HL-60/S4 treated with phorbol 12-myristate 13-acetate at 8.2 ng/mL for 4 days and 3 days (cell line): ENCODE results near the gene PKMYT1.
"Not testable (repeated sequence)": the region's sequence is repeated elsewhere in the genome, so short reads cannot be mapped to it uniquely, and the experiment has no call there.

Experiments used
- in situ Hi-C: fragments of 300-500 bp; cut with MboI; formaldehyde crosslinking; loops from 2 replicates; pipeline ENCODE4 v1.15.0; 2022; ENCODE audit warnings: low sequenced_read_pairs

The PKMYT1 gene

DNA sequence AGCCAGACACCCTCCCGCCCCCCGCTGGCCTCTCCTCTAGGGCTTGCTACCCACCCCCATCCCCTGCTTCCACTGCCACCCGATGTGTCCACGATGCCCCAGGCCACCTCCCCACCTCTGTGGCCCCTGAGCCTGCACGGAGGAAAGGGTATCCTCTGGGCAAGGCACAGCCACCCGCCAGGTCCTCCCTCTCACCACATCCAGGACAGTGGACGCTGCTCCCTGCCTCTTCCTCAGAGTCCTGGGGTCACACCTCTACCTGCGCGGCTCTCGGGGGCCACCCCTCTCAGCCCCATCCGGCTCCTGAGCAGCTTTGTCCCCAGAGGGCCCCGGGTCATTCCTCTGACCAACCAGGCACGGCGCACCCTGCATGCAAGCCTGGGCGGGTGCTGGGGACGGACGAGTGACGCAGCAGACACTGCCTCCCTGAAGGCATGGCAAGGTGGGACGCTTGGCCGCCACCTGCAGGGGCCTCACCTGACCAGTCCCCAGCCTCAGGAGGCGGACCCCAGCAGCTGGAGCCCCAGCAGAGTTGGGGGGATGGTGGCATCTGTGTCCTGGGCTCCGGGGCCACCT is 43.7 kb downstream of the PKMYT1 start:
- in situ Hi-C loops: no loop called here

DNA sequence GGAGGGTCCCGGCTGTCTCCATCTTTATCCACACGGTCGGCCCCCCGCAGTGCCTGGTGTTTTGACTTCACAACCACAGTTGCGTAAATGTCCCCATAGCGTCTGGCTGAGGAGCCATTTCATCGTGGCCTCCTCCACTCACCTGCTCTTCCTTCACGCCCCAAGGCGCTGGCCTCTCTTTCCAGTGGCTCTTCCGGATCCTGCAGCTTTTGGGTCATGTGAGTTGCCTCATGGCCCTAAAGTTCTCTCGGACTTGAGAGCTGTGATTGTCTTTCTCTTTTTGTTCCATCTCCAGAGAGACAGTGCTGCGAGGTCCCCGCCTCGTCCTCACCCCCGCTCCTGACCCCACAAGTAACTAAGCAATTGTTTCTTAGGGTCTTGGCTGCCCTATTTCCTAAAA is 45.8 kb downstream of the PKMYT1 start:
- in situ Hi-C loops: no loop called here

DNA sequence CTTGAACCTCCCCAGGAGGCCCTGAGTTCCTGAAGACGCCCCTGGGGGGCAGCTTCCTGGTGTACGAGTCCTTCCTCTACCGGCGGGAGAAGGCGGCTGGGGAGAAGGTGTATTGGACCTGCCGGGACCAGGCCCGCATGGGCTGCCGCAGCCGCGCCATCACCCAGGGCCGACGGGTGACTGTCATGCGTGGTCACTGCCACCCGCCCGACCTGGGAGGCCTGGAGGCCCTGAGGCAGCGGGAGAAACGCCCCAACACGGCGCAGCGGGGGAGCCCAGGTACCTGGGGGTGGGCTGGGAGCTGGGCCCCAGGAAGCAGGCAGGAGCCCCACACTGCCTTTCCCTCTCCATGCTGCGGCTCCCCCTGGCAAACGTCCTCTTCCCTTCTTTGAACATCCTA is 46.5 kb downstream of the PKMYT1 start:
- in situ Hi-C loops: no loop called here

DNA sequence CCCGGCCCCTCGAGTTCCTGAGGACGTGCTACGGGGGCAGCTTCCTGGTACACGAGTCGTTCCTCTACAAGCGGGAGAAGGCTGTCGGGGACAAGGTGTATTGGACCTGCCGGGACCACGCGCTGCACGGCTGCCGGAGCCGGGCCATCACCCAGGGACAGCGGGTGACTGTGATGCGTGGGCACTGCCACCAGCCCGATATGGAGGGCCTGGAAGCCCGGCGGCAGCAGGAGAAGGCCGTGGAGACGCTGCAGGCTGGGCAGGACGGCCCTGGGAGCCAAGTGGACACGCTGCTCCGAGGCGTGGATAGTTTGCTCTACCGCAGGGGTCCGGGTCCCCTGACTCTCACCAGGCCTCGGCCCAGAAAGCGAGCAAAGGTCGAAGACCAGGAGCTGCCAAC is 47.1 kb downstream of the PKMYT1 start:
- in situ Hi-C loops: no loop called here

DNA sequence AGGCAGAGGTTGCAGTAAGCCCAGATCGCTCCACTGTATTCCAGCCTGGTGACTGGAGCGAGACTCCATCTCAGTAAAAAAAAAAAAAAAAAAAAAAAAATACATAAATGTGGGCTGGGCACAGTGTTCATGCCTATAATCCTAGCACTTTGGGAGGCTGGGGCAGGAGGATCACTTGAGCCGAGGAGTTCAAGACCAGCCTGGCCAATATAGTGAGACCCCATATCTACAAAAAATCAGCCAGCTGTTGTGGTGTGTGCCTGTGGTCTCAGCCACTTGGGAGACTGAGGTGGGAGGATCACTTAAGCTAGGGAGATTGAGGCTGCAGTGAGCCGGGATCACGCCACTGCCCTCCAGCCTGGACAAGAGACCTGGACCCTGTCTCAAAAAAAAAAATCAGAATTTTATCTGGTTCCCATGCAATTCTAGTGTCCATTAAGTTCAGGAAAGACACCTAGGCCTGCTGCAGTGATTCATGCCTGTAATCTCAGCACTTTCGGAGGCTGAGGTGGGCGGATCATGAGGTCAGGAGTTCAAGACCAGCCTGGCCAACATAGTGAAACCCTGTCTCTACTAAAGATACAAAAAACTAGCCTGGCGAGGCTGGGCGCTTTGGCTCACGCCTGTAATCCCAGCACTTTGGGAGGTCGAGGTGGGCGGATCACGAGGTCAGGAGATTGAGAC is 48.9 kb downstream of the PKMYT1 start:
- in situ Hi-C loops: not testable (repeated sequence)

DNA sequence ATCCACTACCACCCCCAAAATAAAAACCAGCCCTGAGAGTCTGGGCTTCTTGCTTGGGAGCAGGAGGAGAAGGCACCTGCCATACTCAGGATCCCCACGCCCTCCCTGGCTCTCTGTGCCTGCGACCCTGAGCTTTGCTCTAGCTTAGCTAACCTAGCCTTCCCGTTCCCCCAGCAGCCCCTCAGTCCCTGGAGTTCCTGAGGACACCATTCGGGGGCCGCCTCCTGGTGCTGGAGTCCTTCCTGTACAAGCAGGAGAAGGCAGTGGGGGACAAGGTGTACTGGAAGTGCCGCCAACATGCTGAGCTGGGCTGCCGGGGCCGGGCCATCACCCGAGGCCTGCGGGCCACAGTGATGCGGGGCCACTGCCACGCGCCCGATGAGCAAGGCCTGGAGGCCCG is 50.0 kb downstream of the PKMYT1 start:
- in situ Hi-C loops: no loop called here

DNA sequence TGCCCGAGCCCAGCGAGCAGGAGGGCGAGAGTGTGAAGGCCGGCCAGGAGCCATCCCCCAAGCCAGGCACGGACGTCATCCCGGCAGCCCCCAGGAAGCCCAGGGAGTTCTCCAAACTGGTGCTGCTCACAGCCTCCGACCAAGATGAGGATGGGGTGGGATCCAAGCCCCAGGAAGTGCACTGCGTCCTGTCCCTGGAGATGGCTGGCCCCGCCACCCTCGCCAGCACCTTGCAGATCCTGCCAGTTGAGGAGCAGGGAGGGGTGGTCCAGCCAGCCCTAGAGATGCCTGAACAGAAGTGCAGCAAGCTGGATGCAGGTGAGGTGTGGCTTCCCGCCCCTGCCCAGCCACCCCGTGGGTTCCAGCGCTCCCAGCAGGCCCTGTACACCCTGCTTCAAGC is 50.6 kb downstream of the PKMYT1 start:
- in situ Hi-C loops: no loop called here

DNA sequence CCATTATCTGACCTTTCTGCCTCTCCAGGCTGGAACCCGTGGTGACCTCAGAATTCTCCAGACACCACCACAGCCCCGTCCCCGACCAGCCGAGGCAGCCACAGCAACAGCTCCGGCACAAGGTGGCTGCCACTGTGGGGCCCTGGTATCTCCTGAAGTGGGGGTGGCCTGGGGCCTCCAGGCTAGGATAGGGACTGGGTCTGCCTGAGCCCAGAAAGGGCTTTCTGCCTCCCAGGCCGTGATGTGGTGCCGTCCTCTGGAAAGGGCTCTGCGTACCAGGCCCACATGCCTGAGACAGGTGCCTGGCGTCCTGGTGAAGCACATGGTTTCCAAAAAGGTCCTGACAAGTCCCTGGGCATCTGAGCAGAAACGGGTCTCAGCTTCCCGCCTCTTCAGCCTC is 51.5 kb downstream of the PKMYT1 start:
- in situ Hi-C loops: no loop called here

DNA sequence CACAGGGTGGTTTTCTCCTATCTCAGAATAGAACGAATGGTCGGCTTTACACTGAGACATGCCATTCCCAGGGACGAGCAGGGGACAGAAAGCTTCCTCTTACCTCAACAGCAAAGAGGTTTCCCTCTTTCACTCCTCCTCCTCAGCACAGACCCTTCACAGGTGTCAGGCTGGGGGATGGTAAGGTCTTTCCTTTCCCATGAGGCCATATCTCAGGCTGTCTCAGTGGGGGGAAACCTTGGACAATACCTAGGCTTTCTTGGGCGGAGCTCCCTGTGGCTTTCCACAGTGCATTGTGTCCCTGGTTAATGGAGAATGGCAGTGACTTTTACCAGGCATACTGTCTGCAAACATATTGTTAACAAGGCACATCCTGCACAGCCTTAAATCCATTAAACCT is 52.1 kb downstream of the PKMYT1 start:
- in situ Hi-C loops: not testable (repeated sequence)

DNA sequence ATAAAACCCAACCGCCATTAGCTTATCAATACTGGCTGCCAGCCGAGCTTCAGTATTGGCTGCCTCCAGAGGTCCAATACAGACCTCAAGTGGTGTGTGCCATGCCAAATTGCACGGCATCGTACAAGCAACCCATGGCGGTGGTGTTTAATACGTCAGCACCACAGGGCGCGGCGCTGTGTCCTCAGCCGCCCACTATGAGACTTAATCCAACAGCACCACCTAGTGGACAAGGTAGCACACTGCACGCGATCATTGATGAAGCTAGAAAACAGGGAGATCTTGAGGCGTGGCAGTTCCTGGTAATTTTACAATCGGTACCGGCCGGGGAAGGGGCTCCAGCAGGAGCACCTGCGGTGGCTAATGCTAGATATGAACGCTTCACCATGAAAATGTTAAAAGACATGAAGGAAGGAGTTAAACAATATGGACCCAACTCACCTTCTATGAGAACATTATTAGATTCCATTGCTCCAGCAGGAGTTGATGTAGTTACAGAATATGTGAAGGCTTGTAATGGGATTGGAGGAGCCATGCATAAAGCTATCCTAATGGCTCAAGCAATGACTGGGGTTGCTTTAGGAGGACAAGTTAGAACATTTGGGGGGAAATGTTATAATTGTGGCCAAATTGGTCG is 53.1 kb downstream of the PKMYT1 start:
- in situ Hi-C loops: no loop called here

DNA sequence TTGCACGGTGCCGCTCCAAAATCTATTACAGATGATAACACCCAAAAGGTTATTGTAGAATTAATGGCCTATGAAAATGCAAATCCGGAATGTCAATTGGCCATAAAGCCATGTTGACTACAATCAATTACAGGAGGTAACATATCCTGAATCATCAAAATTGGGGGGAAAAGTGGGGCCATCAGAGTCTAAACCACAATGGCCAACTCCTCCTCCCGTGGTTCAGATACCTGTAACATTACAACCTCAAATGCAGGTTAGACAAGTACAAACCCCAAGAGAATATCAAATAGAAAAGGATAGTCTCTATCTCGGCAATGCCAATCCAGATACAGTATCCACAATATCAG is 53.6 kb downstream of the PKMYT1 start:
- in situ Hi-C loops: no loop called here

DNA sequence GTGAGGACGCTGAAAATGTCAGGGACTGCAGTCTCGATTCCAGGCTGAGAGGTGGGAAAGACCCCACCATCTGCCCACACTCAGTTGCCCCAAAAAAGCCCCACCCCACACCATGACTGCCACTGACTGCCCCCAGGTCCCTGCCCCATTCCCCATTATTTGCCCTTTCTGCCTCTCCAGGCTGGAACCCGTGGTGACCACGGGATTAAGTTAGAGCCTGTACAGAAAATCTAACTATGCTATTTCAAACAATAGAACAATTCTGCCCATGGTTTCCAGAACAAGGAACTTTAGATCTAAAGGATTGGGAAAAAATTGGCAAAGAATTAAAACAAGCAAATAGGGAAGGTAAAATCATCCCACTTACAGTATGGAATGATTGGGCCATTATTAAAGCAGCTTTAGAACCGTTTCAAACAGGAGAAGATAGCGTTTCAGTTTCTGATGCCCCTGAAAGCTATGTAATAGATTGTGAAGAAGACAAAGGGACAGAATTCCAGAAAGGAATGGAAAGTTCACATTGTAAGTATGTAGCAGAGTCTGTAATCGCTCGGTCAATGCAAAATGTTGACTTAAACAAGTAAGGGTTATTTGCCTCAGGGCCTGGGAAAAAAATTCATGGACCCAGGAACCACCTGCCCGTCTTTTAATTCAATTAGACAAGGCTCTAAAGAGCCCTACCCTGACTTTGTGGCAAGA is 54.1 kb downstream of the PKMYT1 start:
- in situ Hi-C loops: no loop called here

DNA sequence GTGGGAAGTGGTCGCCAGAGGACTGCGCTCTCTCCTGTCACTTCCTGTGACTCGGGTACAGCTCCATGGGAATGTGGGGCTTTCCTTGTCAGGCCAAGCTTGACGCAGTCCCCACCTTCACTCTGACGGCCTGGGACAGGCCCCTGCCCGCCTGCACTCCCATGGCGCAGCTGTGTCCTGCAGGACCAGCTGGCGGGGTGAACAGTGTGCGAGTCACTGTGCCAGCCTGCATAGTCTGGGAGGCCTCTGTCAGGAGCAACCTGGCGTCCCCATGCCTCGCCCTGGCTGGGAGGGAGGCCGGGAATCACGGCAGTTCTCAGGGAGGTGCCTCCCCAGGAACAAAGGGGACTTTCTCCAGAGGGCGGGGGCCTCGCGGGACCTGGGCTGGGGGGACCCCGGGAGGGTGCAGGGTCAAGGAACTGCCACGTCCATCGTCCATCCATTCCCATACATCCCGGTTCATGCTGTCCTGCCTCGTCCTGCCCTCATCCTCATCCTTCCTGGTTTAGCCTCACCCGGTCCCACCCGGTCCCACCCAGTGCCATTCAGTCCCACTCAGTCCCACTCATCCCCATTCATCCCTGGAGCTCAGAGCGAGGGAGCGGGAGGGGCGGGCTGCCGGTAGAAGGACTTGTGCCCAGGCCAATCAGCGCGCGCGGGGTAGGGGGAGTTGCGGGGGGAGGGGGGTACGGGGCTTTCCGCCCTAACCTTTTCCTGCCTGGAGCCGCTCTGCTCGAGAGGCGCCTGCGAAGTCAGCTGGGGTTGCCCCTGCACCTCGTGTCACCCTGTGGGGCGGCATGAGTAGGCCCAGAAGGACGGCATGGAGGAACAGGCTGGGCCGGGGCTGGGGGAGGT is 55.1 kb downstream of the PKMYT1 start:
- in situ Hi-C loops: no loop called here

DNA sequence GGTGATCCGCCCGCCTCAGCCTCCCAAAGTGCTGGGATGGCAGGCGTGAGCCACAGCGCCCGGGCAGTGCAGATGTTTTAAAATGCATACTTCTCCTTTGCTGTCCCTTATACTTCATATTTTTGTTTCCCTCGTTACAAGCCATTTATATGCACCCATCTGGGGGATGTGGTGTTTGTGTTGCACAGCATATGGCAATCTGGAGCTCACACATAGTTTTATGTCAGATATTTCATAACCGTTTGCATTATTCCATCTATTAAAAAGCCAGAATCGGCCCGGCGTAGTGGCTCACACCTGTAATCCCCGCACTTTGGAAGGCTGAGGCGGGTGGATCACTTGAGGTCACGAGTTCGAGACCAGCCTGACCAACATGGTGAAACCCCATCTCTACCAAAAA is 56.8 kb downstream of the PKMYT1 start:
- in situ Hi-C loops: no loop called here
